Astrocyte of the spinal cord (primary cell): Measurements from ENCODE around the gene SEC31B.

Experiments
- DNase-seq: peaks from one replicate; pipeline ENCODE4 v3.0.0; 2011; ENCODE audit warnings: low read depth, low spot score
- H3K4me3 ChIP-seq: 2 replicates; pipeline ENCODE4 v1.5.1; 2011; ENCODE audit warnings: low read depth, mild to moderate bottlenecking, low read length, moderate library complexity
- in situ Hi-C: cut with HindIII; loops from 2 replicates; pipeline ENCODE4 v1.10.0; 2017; ENCODE audit warnings: low sequenced_read_pairs
- TF ChIP-seq, protein P1 (sequence below): IDR thresholded peaks from 2 replicates; pipeline ENCODE4 v1.5.1; 2012; ENCODE audit warnings: low read depth, mild to moderate bottlenecking, low read length, inconsistent platforms

The SEC31B gene

DNA sequence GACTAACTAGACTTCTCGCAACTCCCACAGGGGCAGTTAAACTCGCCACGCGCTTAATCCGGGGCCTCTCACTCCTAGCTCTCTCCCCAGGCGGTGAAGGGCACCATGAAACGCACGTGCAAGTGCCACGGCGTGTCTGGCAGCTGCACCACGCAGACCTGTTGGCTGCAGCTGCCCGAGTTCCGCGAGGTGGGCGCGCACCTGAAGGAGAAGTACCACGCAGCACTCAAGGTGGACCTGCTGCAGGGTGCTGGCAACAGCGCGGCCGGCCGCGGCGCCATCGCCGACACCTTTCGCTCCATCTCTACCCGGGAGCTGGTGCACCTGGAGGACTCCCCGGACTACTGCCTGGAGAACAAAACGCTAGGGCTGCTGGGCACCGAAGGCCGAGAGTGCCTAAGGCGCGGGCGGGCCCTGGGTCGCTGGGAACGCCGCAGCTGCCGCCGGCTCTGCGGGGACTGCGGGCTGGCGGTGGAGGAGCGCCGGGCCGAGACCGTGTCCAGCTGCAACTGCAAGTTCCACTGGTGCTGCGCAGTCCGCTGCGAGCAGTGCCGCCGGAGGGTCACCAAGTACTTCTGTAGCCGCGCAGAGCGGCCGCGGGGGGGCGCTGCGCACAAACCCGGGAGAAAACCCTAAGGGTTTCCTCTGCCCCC lies 37.4 kb downstream of the SEC31B start:
- TF ChIP-seq, protein P1, sequence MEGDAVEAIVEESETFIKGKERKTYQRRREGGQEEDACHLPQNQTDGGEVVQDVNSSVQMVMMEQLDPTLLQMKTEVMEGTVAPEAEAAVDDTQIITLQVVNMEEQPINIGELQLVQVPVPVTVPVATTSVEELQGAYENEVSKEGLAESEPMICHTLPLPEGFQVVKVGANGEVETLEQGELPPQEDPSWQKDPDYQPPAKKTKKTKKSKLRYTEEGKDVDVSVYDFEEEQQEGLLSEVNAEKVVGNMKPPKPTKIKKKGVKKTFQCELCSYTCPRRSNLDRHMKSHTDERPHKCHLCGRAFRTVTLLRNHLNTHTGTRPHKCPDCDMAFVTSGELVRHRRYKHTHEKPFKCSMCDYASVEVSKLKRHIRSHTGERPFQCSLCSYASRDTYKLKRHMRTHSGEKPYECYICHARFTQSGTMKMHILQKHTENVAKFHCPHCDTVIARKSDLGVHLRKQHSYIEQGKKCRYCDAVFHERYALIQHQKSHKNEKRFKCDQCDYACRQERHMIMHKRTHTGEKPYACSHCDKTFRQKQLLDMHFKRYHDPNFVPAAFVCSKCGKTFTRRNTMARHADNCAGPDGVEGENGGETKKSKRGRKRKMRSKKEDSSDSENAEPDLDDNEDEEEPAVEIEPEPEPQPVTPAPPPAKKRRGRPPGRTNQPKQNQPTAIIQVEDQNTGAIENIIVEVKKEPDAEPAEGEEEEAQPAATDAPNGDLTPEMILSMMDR: peak; percentile 90
- H3K4me3 ChIP-seq: peak overlapping the region; percentile 37
- peak; percentile 69 for DNase-seq
- in situ Hi-C loops: no loop called here

DNA sequence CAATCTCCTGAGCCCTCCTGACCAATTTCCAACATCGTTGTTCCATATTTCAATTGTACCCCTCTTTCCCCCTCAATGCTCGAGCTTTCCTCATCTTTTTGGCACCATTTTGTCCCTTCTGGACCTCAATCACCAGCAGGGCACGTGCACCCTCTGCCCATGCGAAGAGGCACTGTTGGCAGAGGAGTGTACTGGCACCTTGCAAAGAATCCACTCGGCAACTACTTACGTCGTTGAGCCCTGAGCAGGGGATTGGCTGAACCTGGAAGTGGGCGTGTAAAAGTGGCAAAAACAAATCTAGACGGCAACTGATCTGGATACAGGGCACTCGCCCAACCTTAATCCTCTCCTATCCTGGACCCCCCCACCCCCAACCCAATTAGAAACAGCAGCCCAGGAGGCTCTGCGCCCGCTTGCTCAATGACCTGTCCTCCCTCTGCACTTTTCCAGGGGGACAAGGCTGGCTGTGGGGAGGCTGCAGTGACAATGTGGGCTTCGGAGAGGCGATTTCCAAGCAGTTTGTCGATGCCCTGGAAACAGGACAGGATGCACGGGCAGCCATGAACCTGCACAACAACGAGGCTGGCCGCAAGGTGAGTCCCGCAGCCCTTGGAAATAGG lies 38.1 kb downstream of the SEC31B start:
- in situ Hi-C loops: no loop called here
- DNase-seq: peak; percentile 84
- TF ChIP-seq, protein P1: no peak
- H3K4me3 ChIP-seq: peak overlapping the region; percentile 37

DNA sequence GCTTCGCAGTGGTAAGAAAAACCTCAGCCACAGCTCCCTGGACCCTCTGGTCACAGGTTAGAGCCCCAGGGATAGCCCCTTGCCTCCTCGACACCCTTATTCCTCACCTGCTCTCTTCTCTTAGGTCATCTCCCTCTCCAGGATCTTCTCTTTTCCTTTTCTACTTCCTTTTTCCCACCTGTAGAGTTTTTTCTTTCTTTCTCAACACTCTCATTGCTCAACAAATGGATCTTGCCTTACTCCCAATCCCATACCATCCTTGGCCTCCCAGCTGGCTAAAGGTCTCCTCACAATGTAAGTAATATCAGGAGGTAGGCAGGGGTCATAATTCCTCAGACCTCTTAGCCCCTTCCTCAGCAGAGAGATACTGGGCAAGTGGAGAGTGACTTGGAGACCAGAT lies 39.7 kb downstream of the SEC31B start:
- TF ChIP-seq, protein P1: no peak
- no peak overlapping the region for H3K4me3 ChIP-seq
- in situ Hi-C loops: no loop called here
- DNase-seq: no peak

DNA sequence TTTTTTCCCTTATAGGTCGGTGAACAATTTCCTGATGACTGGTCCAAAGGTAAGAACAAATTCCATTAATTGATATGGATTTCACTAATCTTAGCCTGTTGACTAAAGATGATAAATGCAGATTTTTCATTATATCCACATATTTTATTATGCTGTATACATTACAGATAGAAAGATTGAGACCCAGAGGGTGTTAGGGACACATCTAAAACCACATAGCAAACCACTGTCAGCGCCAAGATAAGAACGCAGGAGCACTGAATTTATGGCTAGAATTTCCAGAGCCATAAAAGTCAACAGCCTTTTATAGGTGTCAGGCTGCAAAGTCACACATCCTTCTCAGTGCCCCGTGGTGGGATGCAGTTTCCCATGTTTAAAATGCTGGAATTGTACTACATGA lies 40.6 kb downstream of the SEC31B start:
- H3K4me3 ChIP-seq: no peak overlapping the region
- no peak for DNase-seq
- TF ChIP-seq, protein P1: no peak
- in situ Hi-C loops: no loop called here

DNA sequence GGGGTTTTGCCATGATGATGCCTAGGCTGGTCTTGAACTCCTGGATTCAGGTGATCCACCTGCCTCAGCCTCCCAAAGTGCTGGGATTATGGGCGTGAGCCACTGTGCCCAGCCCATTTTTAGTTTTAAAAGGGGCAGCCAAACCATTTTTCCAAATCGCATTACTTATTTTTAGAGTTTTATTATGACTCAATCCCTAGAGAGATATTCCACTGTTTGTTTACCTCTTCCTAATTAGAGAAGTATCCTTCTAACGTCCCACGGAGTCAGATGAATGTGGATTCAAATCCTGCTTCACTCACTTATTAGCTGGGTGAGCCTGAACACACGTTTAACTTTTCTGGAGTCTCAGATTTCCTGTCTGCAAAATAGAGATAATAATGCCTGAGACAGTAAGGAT lies 41.7 kb downstream of the SEC31B start:
- TF ChIP-seq, protein P1: no peak
- in situ Hi-C loops: no loop called here
- no peak overlapping the region for H3K4me3 ChIP-seq
- no peak for DNase-seq

DNA sequence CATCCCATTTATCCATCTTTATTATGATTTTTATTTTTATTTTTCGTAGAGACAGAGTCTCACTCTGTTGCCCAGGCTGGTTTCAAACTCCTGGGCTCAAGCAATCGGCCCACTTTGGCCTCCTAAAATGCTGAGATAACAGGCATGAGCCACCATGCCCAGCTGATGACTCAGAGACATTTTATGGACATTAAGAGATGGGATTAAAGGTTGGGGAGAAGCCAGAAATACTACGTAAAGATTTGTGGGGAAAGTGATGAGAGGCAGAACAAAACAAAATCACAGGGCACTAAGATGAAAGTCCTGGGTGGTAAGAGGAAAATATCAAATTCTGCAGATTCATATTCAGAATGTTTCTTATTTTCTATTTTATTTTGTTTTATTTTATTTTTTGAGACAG lies 49.3 kb downstream of the SEC31B start:
- in situ Hi-C loops: no loop called here
- TF ChIP-seq, protein P1: no peak
- no peak overlapping the region for H3K4me3 ChIP-seq
- no peak for DNase-seq
